B cell (primary cell): ENCODE data around the gene CUL4B. TPM values are rescaled to one million over a fixed set of nuclear protein-coding genes. Genes with fewer than 3 reads are reported as not detected.
"Not testable (repeated sequence)": the region's sequence is repeated elsewhere in the genome, so short reads cannot be mapped to it uniquely, and the experiment has no call there.

Experiments used
- ATAC-seq: fragments of 200-7000 bp; cut with Tn5 transposase; one replicate; pipeline ENCODE4 v1.10.0; 2021; ENCODE audit warnings: low read depth, mild to moderate bottlenecking, moderate number of reproducible peaks, moderate library complexity
- CTCF ChIA-PET: fragments of 350-600 bp; sonication (Branson Sonifier 250); formaldehyde crosslinking; loops from one replicate; lab custom pipeline; 2021; ENCODE audit warnings: antibody characterized with exemption, inconsistent platforms; lab: Charles Lee
- POLR2A ChIA-PET: fragments of 350-600 bp; sonication (Branson Sonifier 250); formaldehyde crosslinking; loops from one replicate; lab custom pipeline; 2021; ENCODE audit warnings: antibody characterized with exemption; lab: Charles Lee
- DNase-seq: peaks from one replicate; pipeline ENCODE4 v3.0.0; 2013
- H2AFZ ChIP-seq: 2 replicates; pipeline ENCODE4 v1.6.1; 2012; ENCODE audit warnings: mild to moderate bottlenecking, low read depth, low read length; ENCODE audit not compliant: insufficient read depth, poor library complexity, severe bottlenecking
- H3K27ac ChIP-seq, 2 donors: 1 replicate in 1 of 2; 2 replicates in 1 of 2; pipeline ENCODE4 v1.5.1; 2012 to 2013; ENCODE audit warnings: low read length in 2 of 2, mild to moderate bottlenecking in 2 of 2, moderate library complexity in 1 of 2
- H3K27me3 ChIP-seq, 4 experiments: fragments of 200-600 bp in 1 of 4; sonication (generic) in 1 of 4; replicated peaks in 1 of 4; 1 replicate in 2 of 4; 2 replicates in 2 of 4; pipeline versions ENCODE4 v1.6.1 to v1.7.0; 2013 to 2016; ENCODE audit warnings: low read length in 3 of 4, mild to moderate bottlenecking in 2 of 4, mixed read lengths in 1 of 4, moderate library complexity in 1 of 4; ENCODE audit not compliant: insufficient read depth in 4 of 4, control insufficient read depth in 3 of 4; ENCODE audit errors: control extremely low read depth in 1 of 4
- H3K36me3 ChIP-seq, 2 experiments: replicated peaks in 1 of 2; 1 replicate in 1 of 2; 2 replicates in 1 of 2; pipeline versions ENCODE4 v1.6.1 to v1.7.1; 2013; ENCODE audit warnings: low read length in 1 of 2; ENCODE audit not compliant: insufficient read depth in 2 of 2, control insufficient read depth in 1 of 2; ENCODE audit errors: control extremely low read depth in 1 of 2, extremely low read depth in 1 of 2
- H3K4me1 ChIP-seq, 2 donors: fragments of 200-600 bp in 1 of 2; sonication (generic) in 1 of 2; 1 replicate in 1 of 2; 2 replicates in 1 of 2; pipeline versions ENCODE4 v1.5.1 to v1.6.1; 2013 to 2017; ENCODE audit warnings: low read length in 2 of 2; ENCODE audit not compliant: control insufficient read depth in 2 of 2, insufficient read depth in 2 of 2
- H3K4me2 ChIP-seq: replicated peaks from 2 replicates; pipeline ENCODE3; 2012; ENCODE audit warnings: mild to moderate bottlenecking, low read depth, low read length; ENCODE audit not compliant: poor library complexity, severe bottlenecking
- H3K4me3 ChIP-seq, 5 experiments: fragments of 200-600 bp in 1 of 5; sonication (generic) in 1 of 5; 1 replicate in 3 of 5; 2 replicates in 2 of 5; pipeline versions ENCODE4 v1.5.1 to v1.7.0; 2011 to 2016; ENCODE audit warnings: low read length in 4 of 5, mild to moderate bottlenecking in 4 of 5, low read depth in 2 of 5, control low read depth in 1 of 5, moderate library complexity in 1 of 5; ENCODE audit not compliant: insufficient read depth in 1 of 5; ENCODE audit errors: control extremely low read depth in 1 of 5, extremely low read depth in 1 of 5
- H3K79me2 ChIP-seq: fragments of 200-600 bp; sonication (generic); one replicate; pipeline ENCODE4 v1.6.0; 2016; ENCODE audit warnings: low read length; ENCODE audit not compliant: control insufficient read depth, insufficient read depth
- H3K9ac ChIP-seq: fragments of 200-600 bp; sonication (generic); 2 replicates; pipeline ENCODE4 v1.6.1; 2017; ENCODE audit warnings: mild to moderate bottlenecking, low read length, moderate library complexity
- H3K9me3 ChIP-seq, 3 donors: one replicate each; pipeline versions ENCODE4 v1.6.1 to v1.7.1; 2013; ENCODE audit warnings: low read length in 2 of 3; ENCODE audit not compliant: control insufficient read depth in 2 of 3, insufficient read depth in 1 of 3; ENCODE audit errors: control extremely low read depth in 1 of 3
- H4K20me1 ChIP-seq: 2 replicates; pipeline ENCODE4 v1.6.0; 2012; ENCODE audit warnings: mild to moderate bottlenecking, low read length; ENCODE audit not compliant: insufficient read depth, control insufficient read depth, poor library complexity, severe bottlenecking
- H3K27ac Mint-ChIP-seq: one replicate; pipeline ENCODE4 v1.8.0; 2021; ENCODE audit warnings: mixed read lengths
- H3K27me3 Mint-ChIP-seq: one replicate; pipeline ENCODE4 v1.8.0; 2021; ENCODE audit warnings: mixed read lengths
- H3K4me1 Mint-ChIP-seq: one replicate; pipeline ENCODE4 v1.8.0; 2021; ENCODE audit warnings: mixed read lengths
- H3K4me3 Mint-ChIP-seq: one replicate; pipeline ENCODE4 v1.8.0; 2021; ENCODE audit warnings: mixed read lengths
- H3K9me3 Mint-ChIP-seq: one replicate; pipeline ENCODE4 v1.8.0; 2022; ENCODE audit warnings: mixed read lengths; ENCODE audit not compliant: insufficient read depth
- EZH2 ChIP-seq: IDR thresholded peaks from 2 replicates; pipeline ENCODE4 v1.6.1; 2012; ENCODE audit warnings: borderline replicate concordance, low read depth, mild to moderate bottlenecking, moderate library complexity, low read length; ENCODE audit not compliant: insufficient read depth, poor library complexity, severe bottlenecking
- WGBS: methylation state at CpG from one replicate; pipeline ENCODE4 v1.1.5; 2013; ENCODE audit warnings: missing lambda C conversion rate; ENCODE audit not compliant: insufficient coverage; 5-methylcytosine and 5-hydroxymethylcytosine counted together
- intact Hi-C: fragments of 100-400 bp; cut with micrococcal nuclease; formaldehyde crosslinking; loops from one replicate; pipeline ENCODE4 v1.10.0; 2022
- polyA plus RNA-seq: library from polyadenylated mRNA; depleted of rRNA; stranded (reverse); fragments of >200 nt; gene quantifications from 2 replicates; pipeline ENCODE4 v1.2.3, GENCODE V29; 2012
- total RNA-seq, 2 donors: library from RNA; stranded (reverse); fragments of 120-200 nt in 1 of 2; gene quantifications; 1 replicate in 1 of 2; 2 replicates in 1 of 2; pipeline versions ENCODE4 v1.2.3 to v1.2.4, GENCODE V29; 2013 to 2022
- TF ChIP-seq, protein P1 (sequence below): fragments of 200-600 bp; IDR thresholded peaks from one replicate; pipeline ENCODE4 v1.8.0; 2022; ENCODE audit warnings: antibody characterized with exemption, mild to moderate bottlenecking

The CUL4B gene
- total and polyA plus RNA-seq, 2 donors (not counting 1 experiment from before 2014, with no cell fraction given) = 13.6 to 56.1 TPM

DNA sequence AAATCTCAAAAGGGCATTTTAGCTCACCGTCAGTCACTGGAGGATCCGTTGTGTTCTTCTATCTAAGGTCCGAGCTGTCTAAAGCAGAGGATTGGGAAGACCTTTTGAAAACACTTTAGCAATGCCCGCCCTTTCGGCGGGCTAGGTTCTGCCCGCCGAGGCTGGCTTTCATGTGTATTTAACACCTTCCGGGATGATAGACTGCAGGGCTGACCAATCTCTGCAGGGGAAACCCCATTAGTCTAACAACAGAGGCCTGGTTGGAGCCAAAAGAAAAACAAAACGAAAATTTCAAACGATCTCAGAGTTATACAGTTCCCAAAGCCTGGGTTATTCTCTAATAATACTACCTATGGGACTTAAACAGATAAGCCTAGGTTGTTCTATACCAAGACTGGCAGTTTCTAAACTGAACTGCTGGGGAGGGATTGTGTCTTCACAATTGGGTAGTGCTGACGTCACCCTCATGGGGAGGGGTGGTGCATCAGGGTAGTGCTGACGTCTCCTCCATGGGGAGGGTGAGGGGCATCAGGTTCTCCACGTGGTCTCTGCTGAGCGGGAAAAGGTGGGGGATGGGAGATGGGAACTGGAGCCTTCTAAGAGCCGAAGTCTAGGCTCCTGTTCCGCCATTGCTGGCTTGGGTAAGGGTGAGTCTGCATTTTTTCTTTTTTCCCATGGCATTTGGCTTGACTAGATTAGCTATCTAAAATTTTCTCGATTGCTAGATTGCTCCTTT is 14.8 kb upstream of the CUL4B start:
- no peak for TF ChIP-seq EZH2
- TF ChIP-seq, protein P1, sequence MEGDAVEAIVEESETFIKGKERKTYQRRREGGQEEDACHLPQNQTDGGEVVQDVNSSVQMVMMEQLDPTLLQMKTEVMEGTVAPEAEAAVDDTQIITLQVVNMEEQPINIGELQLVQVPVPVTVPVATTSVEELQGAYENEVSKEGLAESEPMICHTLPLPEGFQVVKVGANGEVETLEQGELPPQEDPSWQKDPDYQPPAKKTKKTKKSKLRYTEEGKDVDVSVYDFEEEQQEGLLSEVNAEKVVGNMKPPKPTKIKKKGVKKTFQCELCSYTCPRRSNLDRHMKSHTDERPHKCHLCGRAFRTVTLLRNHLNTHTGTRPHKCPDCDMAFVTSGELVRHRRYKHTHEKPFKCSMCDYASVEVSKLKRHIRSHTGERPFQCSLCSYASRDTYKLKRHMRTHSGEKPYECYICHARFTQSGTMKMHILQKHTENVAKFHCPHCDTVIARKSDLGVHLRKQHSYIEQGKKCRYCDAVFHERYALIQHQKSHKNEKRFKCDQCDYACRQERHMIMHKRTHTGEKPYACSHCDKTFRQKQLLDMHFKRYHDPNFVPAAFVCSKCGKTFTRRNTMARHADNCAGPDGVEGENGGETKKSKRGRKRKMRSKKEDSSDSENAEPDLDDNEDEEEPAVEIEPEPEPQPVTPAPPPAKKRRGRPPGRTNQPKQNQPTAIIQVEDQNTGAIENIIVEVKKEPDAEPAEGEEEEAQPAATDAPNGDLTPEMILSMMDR = no peak
- intact Hi-C loops = no loop called here
- Histone ChIP-seq H3K4me3 (no peak overlapping the region), H3K4me2 (no peak overlapping the region), H2AFZ (no peak overlapping the region), H3K4me1 (no peaks in the 10 kb centered on the region), H3K79me2 (no peaks in the 10 kb centered on the region), H4K20me1 (no peaks in the 10 kb centered on the region), H3K9ac (no peak overlapping the region), H3K27me3 (no peaks in the 10 kb centered on the region), H3K27ac (no peak overlapping the region), H3K36me3 (no peaks in the 10 kb centered on the region), H3K9me3 (no peaks in the 10 kb centered on the region)
- Mint-ChIP-seq H3K4me1 (peaks cover 5% of the 10 kb centered on the region), H3K4me3 (no peak overlapping the region), H3K9me3 (no peaks in the 10 kb centered on the region), H3K27me3 (no peaks in the 10 kb centered on the region), H3K27ac (no peak overlapping the region)
- POLR2A ChIA-PET = no interaction called here
- ATAC-seq (no peak), DNase-seq (no peak)
- CTCF ChIA-PET = interaction anchor here (0.6 kb wide), 1 partner anchor 535 kb away, joined by 3 read pairs; no protein-coding TSS in a partner anchor
- WGBS = 96% methylated on average over 9 of the region's 18 CpGs

DNA sequence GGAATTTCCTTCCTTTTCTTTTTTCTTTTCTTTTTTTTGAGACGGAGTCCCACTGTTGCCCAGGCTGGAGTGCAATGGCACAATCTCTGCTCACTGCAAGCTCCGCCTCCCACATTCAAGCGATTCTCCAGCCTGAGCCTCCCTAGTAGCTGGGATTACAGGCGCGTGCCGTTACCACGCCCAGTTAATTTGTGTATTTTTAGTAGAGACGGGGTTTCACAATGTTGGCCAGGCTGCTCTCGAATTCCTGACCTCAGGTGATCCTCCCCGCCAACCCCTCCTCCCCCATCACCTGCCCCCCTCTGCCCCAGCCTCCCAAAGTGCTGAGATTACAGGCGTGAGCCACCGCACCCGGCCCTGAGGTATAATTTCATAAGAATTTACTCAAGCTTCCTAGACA is 13.0 kb upstream of the CUL4B start:
- H3K4me3 ChIP-seq, H3K9me3 ChIP-seq, H3K27me3 Mint-ChIP-seq, POLR2A ChIA-PET, intact Hi-C loops, H2AFZ ChIP-seq, H3K4me2 ChIP-seq, H3K27ac ChIP-seq, H3K9me3 Mint-ChIP-seq, H3K27ac Mint-ChIP-seq, H3K4me1 Mint-ChIP-seq, H3K4me3 Mint-ChIP-seq, DNase-seq, H3K79me2 ChIP-seq, CTCF ChIA-PET, H3K9ac ChIP-seq, ATAC-seq, H3K36me3 ChIP-seq, H3K4me1 ChIP-seq, H3K27me3 ChIP-seq, H4K20me1 ChIP-seq: not testable (repeated sequence)
- WGBS = no CpG with 5 or more reads among the region's 13 CpGs
